ENCODE data around the gene UGT8.
"Not testable (repeated sequence)": the region's sequence is repeated elsewhere in the genome, so short reads cannot be mapped to it uniquely, and the experiment has no call there.

The UGT8 gene

GRCh38 chr4:114603497-114603896 is 4.9 kb downstream of the UGT8 start:
- no peak for DNase-seq (ENCODE audit: low read depth)
- TF ChIP-seq CTCF (conservative IDR thresholded peaks at IDR 0.05; ENCODE audit: control insufficient read depth, insufficient read depth, low read depth, low read length): no peak
- no peak overlapping the region for H3K4me3 ChIP-seq (ENCODE audit: control insufficient read depth, low read depth, low read length)

DNA sequence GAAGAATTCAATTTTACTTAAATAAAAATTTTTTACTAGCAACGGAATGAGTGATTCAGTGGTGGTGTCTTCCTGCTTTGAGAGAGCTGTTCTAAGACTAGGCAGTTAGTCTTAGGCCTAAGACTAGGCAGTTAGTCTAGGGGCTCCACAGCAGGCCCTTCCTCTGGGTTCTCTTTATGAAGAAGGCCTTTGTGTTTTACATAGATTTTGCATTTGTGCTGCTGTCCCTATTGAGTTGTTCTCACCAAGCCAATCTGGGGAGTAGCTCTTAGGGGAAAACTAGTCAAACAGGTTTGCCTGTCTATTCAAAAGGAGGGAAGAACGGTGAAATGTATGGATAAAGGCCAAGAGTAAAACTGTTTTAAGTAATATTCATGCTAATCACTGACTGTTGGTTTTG is 7.6 kb downstream of the UGT8 start:
- no peak overlapping the region for H3K4me3 ChIP-seq (ENCODE audit: control insufficient read depth, low read depth, low read length)
- TF ChIP-seq CTCF (conservative IDR thresholded peaks at IDR 0.05; ENCODE audit: control insufficient read depth, insufficient read depth, low read depth, low read length): no peak
- DNase-seq (ENCODE audit: low read depth): no peak

DNA sequence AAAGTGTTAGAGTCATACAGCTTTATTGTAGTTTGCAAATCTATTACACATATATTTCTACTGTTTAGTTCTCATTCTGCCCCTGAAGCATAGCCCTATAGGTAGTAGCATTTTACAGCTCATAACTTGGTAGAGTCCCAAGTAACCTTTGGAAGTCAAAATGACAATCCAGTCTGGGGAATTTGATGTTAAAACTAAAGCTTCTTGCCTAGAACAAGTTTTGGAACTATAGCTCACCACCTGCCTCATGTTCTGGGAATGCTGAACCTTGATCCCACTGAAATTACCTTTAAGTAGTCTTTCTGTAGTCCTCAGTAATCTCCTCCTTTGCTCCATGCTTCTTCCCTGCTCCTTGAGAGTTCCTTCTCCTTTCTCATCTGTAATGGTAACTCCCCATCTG is 8.4 kb downstream of the UGT8 start:
- no peak for DNase-seq (ENCODE audit: low read depth)
- H3K4me3 ChIP-seq (ENCODE audit: control insufficient read depth, low read depth, low read length): no peak overlapping the region
- no peak for TF ChIP-seq CTCF (conservative IDR thresholded peaks at IDR 0.05; ENCODE audit: control insufficient read depth, insufficient read depth, low read depth, low read length)

GRCh38 chr4:114613560-114613959 is 15.0 kb downstream of the UGT8 start:
- DNase-seq (ENCODE audit: low read depth): no peak
- no peak for TF ChIP-seq CTCF (conservative IDR thresholded peaks at IDR 0.05; ENCODE audit: control insufficient read depth, insufficient read depth, low read depth, low read length)
- no peak overlapping the region for H3K4me3 ChIP-seq (ENCODE audit: control insufficient read depth, low read depth, low read length)

GRCh38 chr4:114615435-114615834 is 16.8 kb downstream of the UGT8 start:
- DNase-seq (ENCODE audit: low read depth): no peak
- H3K4me3 ChIP-seq (ENCODE audit: control insufficient read depth, low read depth, low read length): no peak overlapping the region
- TF ChIP-seq CTCF (conservative IDR thresholded peaks at IDR 0.05; ENCODE audit: control insufficient read depth, insufficient read depth, low read depth, low read length): no peak

DNA sequence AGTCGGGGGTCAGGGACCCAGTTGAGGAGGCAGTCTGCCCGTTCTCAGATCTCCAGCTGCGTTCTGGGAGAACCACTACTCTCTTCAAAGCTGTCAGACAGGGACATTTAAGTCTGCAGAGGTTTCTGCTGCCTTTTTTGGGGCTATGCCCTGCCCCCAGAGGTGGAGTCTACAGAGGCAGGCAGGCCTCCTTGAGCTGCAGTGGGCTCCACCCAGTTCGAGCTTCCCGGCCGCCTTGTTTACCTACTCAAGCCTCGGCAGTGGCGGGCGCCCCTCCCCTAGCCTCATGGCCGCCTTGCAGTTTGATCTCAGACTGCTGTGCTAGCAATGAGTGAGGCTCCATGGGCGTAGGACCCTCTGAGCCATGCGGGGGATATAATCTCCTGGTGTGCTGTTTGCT is 17.4 kb downstream of the UGT8 start:
- DNase-seq (ENCODE audit: low read depth); H3K4me3 ChIP-seq (ENCODE audit: control insufficient read depth, low read depth, low read length): not testable (repeated sequence)

- H3K4me3 ChIP-seq (ENCODE audit: control insufficient read depth, low read depth, low read length): no peak overlapping the region
- TF ChIP-seq CTCF (conservative IDR thresholded peaks at IDR 0.05; ENCODE audit: control insufficient read depth, insufficient read depth, low read depth, low read length): no peak
- no peak for DNase-seq (ENCODE audit: low read depth)
Measured at GRCh38 chr4:114626196-114626595, 27.6 kb downstream of the UGT8 start.

Data from fibroblast of mammary gland (primary cell).